IPS DF 4.7 (cell line): ENCODE measurements around the gene DOCK7.
A peak's percentile ranks its signal among the peaks of the same experiment; 100 is the strongest.
"Not testable (repeated sequence)": the region's sequence is repeated elsewhere in the genome, so short reads cannot be mapped to it uniquely, and the experiment has no call there.

Experiments
- DNase-seq: peaks from one replicate; pipeline ENCODE4 v3.0.0-alpha.2; 2013; ENCODE audit warnings: low spot score; ENCODE audit errors: extremely low read depth

Gene DOCK7, protein sequence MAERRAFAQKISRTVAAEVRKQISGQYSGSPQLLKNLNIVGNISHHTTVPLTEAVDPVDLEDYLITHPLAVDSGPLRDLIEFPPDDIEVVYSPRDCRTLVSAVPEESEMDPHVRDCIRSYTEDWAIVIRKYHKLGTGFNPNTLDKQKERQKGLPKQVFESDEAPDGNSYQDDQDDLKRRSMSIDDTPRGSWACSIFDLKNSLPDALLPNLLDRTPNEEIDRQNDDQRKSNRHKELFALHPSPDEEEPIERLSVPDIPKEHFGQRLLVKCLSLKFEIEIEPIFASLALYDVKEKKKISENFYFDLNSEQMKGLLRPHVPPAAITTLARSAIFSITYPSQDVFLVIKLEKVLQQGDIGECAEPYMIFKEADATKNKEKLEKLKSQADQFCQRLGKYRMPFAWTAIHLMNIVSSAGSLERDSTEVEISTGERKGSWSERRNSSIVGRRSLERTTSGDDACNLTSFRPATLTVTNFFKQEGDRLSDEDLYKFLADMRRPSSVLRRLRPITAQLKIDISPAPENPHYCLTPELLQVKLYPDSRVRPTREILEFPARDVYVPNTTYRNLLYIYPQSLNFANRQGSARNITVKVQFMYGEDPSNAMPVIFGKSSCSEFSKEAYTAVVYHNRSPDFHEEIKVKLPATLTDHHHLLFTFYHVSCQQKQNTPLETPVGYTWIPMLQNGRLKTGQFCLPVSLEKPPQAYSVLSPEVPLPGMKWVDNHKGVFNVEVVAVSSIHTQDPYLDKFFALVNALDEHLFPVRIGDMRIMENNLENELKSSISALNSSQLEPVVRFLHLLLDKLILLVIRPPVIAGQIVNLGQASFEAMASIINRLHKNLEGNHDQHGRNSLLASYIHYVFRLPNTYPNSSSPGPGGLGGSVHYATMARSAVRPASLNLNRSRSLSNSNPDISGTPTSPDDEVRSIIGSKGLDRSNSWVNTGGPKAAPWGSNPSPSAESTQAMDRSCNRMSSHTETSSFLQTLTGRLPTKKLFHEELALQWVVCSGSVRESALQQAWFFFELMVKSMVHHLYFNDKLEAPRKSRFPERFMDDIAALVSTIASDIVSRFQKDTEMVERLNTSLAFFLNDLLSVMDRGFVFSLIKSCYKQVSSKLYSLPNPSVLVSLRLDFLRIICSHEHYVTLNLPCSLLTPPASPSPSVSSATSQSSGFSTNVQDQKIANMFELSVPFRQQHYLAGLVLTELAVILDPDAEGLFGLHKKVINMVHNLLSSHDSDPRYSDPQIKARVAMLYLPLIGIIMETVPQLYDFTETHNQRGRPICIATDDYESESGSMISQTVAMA (N-terminal part only)

DNA sequence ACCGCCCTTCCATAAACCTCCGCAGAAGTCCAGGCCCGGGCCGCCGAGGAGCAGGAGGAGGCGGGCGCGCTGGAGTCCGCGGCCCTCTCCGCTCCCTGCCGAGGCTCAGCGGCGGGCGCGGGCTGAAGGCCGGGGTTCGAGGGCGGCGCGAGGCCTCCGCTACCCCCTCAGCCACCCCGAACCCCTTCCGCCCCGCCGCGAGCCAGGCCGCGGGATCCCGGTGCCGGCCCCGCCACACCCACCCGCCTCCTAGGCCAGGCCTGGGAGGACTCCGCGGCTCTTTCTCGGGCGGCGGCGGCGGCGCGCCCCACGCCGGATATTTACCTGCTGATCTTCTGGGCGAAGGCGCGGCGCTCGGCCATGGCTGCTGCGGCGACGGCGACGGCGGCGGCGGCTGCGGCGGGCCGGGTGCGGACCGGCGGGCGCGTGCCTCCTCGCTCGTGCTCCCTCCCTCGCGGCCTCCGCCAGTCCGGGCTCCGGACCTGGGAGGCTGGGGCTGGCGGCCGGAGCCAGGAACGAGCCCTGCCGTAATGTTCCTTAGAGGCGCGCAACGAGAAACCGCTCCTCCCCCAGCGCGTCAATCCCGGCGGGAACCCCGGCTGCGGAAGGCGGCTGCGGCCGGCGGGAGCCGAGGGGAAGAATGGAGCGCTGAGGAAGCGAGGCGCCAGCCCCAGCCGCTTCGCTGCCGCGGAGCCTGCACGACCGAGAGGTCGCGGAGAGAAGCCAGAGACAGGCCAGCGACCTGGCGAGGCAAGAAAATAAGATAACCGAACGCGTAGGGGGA lies at the start of gene DOCK7:
DOCK7 (minus strand) TSS at position 484 of the 784 bp plus-strand sequence; CDS start at position 362, 122 bp downstream.
- peak; percentile 46 for DNase-seq

DNA sequence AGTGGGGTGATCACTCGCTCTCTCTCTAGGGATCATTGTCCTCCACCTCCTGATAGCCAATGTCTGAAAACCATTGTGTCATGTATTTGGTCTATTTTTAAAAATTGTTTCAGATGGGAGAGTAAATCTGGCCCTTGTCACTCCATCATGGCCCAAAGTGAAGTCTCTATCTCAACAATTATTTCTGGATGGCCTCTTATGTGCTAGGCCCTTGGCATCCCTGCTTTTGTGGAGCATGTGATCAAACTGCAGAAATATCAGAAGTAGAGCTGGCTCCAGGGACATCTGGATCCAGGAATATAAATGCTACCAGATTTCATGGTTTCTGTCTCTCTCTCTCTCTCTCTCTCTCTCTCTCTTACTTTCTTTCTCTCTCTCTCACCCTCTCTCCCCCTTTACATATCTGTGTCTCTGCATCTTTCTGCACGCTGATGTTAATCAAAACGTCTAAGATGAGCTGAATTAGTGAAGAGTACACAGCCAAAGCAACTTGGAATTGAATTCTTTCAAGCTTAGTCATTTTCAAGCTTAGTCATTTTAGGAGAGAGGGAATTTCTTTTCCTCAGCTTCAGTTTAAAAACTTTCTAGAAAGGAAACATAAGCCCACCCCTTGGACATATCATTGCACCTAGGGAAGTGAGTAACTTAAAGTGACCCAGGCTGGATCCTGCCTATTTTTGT lies 47.4 kb upstream of the DOCK7 start:
- no peak for DNase-seq

DNA sequence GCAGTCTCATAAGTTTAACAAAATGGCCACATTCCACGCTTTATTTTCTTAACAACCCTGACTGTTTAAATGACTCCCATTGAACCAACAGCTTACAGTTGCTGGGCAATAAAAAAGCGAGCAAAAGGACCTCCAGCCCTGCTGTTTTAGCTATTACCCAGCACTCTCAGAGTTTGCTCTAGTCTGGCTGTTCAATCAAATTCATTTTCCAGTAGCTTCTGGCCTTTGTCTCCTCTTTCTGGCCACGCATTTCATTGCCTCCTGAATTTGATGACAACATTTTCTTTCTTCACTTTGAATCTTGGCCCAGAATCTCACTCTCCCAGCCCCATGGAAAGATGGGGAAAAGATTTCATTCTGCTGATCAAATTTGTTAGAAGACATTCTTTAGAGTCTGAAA lies 44.1 kb upstream of the DOCK7 start:
- DNase-seq, result no peak

DNA sequence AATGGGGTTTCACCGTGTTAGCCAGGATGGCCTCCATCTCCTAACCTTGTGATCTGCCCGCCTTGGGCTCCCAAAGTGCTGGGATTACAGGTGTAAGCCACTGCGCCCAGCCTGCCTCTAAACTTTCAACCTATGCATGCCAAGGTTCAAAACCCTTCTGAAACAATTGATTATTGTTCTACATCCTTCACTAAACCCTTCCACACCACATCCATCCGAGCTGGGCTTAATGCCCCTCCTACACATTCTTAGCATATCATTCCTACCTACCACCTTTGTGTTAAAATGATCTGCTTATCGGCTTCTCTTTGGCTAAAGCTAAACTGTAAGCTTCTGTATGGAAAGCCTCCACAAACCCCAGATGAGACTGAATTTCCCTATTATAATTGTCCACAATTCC lies 40.8 kb upstream of the DOCK7 start:
- DNase-seq, result no peak

DNA sequence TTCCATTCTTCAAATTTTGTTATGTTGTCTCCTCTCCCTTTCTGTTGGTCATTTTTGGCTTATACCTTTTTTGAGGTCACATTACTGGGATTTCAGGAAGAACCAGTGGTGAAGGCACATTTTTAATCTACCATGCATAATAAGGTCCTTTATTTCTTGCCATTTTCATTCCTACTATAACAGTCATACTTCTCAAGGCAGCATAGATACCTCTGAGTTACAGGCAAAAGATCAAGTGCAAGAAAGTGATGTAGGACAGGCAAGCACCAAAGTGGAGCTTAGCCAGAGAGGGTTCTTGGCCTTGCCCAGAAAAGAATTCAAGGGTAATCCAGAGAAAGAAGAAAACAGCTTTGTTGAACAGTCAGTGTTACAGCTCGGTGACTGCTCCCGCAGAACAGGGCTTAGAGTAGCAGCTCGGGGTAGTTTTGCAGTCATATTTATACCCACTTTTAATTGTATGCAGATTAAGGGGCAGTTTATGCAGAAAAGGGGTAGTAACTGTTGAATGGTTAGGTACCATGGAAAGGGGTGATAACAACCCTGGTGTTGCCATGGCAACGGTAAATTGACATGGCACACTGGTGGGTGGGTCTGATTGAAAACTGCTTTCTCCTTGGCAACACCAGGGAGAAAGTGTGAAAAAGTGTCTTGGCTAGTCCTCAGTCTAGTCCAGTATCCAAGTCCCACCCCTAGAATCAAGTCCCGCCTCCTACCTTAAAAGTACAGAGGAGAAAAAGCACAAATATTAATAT lies 39.6 kb upstream of the DOCK7 start:
- no peak for DNase-seq

DNA sequence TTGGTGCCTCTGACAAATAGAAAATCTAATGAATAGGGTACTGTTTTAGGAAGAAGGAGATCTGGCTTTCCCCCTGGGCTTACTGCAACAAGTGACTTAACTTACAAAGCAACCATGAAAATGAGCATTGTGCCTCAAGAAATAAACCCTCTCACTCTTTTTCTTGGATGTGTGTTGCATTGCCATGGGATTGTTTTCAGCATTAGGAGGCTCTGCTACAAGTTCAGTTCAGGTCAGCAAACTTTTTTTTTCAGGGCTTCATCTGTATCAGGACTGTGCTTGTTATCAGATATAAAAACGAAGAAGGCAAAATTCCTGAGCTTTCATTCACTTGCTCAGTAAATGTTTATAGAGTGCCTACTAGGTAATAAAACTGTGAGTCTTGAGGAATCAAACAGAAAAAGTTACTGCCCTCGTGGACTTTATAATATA lies 37.8 kb upstream of the DOCK7 start:
- DNase-seq, result no peak

DNA sequence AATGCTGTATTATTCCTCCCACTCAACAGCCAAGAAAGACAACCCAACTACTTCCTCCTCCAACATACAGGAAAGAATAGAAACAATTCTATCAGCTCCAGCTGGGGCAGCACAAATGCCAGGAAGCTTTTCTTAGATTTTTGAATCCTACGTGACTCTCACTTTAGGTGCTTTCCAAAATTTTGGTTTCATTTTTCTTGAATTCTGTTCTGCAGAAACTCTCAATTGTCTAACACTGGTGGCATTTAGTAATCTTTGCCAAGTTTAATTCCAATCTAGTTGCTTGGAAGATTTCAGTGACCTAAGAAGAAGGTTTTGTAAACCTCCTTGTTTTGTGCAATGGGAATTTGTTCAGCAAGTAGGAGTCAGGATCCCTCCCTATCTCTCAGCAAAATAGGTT lies 37.1 kb upstream of the DOCK7 start:
- DNase-seq, result no peak

DNA sequence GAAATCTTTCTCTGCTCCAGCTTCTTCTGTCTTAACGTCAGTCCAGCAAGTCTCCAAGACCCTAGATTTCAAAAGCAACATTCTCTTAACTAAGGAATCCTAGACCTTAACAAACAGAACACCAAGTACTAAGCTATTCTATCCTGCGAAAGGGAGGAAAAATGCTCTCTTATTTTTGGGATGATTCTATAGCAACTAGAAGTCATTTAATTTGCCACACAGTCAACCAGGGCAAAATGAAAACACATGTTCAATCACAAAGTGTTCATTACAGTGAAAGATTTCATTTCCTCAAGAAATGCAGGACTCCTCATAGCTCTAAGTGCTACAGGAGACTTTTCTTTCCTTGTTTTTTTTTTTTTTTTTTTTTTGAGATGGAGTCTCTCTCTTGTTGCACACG lies 36.2 kb upstream of the DOCK7 start:
- no peak for DNase-seq

DNA sequence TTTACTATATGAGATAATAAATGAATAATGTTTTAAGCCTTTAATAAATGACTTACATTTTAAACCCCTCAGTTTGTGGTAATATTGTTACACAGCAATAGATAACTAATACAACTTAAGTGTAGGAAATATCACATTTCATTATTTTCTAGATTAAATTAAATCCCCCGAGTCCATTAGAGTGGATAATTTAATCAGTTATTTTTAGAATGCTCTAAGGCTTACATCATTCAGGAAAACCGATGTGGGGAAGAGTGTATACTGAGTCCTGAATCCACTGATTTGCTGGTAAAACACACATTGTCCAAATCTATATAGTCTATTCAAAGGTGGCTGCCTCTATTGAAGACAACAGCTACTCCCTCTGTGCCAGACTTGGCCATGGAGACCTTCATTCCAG lies 35.7 kb upstream of the DOCK7 start:
- no peak for DNase-seq

DNA sequence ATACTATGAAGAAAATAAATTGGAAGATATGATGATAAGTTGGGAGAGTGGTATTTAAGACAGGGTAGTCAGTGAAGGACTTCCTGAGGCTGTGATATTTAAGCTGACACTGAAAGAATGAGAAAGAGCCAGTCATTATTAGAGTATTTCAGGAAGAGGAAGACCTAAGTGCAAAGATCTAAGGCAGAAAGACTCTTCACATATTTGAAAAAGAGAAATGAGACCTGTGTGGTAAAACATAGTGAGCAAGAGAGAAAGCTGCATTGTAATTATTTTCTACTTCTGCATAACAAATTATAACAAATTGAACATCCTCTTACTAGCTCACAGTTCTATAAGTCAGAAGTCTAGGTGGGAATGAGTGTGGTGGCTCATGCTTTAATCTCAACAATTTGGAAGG lies 34.6 kb upstream of the DOCK7 start:
- no peak for DNase-seq

DNA sequence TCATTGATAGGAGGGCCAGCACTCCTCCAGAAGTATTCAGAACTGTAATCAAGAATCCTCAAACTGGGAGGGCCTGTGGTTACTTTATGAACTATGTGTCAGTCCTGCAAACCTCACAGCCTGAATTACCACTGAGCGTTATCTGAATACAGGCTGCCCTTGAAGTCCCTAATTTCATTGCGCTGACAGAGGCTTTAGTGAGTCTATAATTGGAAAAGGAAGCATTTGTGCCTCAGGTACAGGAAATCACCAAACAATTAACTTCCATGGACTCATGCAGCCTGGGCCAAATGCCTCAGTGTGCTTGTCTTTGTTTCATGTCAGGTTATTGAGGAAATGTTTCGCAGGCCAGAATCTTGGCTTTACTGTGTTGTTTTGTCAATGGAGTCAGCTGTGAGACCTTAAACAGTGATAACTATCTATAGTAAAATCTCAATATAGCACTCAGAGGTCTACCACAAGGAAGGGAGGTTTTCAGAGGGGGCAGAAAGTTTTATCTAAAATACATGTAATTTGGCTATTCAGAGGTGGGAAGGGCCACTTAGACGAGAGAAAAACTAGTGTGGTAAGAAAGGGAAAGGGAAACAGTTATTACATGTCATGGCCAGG lies 32.9 kb upstream of the DOCK7 start:
- no peak for DNase-seq

DNA sequence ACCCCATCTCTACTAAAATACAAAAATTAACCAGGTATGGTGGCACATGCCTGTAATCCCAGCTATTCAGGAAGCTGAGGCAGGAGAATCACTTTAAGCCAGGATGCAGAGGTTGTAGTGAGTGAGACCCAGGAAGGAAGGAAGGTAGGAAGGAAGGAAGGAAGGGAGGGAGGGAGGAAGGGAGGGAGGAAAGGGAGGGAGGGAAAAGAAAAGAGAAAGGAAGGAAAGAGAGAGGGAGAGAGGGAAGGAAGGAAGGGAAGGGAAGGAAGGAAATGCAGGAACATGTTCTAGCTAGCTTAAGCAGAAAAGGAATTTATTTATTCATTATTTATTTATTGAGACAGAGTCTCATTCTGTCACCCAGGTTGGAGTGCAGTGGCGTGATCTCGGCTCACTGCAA lies 30.2 kb upstream of the DOCK7 start:
- DNase-seq, result not testable (repeated sequence)

DNA sequence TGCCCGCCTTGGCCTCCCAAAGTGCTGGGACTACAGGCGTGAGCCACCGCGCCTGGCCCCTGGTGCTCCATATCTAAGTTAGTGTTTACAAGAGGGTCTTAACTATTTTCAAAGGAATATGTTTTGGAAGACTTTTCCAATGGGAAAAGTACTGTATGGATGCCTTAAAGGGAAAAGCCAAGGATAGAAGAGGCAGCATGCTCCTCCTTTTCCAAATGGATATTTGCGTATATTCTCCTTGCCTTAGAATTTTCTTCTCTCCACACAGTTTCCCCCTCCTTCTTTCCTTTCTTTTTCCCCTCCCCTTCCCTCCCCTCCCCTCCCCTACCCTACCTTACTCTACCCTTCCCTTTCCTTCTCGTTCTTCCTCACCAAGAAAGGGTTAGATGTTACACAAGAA lies 29.3 kb upstream of the DOCK7 start:
- no peak for DNase-seq

DNA sequence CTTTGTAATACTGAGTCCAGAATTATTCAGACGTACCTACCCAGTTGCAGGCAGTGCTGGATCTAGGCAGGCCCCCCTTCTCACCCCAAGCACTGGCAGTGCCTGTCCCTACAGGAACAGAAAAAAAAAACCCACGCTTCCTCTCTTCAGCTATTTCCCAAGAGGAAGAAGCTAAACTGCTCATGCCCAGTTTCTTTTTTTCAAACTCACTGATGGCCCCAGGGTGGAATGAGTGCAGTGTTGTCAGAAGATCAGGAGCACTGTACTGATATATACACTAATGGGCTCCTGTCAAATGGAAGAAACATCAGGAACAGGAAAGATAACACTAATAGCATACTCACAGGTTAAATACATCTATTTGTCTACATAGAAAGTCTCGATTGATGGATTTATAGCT lies 28.2 kb upstream of the DOCK7 start:
- DNase-seq, result no peak

DNA sequence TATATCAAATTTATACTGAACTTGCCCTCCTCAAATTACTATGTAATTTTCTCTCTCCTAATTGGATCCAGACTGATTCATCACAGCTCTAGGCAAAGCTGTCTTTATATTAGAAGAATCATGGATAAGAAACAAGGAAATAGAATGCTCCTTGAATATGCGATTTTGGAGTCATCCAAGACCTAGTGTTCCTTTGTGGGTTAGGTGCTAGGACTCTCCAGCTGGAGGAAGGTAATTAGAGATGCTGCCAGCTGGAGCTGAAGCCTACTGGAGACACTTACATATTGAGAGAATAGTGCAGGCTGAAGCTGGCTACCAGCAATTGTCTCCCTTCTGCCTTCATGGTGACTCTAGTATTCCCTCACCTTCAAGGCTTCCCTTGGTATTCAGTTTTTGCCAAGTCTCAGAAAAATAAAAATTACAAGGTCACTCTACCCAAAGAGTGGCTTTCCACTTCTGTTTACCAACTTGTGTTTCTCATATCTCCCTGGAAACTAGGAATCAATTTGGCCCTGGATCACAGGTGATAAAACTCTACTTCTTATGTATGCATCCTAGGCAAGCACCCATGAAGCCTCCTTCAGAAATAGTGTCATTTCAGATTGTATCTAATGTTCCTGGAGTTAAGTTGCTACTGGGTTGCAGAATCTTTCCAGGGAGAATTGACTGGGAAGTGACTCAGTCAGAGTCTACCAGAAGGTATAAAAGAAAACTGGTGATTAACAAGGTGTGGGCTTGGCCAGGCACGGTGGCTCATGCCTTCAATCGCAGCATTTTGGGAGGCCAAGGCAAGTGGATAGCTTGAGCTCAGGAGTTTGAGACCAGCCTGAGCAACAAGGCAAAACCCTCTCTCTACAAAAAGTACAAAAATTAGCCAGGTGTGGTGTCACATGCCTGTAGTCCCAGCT lies 24.4 kb upstream of the DOCK7 start:
- DNase-seq, result no peak

DNA sequence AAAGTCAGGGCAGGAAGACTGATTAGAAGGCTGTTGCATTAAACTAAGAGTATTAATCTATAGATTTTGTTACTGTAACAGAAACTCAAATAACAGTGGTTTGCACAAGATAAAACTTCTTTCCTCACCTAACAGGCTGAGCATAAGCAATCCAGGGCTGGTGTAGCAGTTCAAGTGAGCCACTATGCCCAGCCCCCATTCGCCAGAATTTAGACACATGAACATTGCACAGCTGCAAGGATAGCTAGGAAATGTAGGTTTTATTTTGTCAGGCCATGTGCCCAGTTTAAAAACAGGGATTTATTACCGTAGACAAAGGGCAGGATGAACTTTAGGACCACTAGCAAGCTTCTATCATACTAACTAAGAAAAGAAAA lies 19.5 kb upstream of the DOCK7 start:
- no peak for DNase-seq

DNA sequence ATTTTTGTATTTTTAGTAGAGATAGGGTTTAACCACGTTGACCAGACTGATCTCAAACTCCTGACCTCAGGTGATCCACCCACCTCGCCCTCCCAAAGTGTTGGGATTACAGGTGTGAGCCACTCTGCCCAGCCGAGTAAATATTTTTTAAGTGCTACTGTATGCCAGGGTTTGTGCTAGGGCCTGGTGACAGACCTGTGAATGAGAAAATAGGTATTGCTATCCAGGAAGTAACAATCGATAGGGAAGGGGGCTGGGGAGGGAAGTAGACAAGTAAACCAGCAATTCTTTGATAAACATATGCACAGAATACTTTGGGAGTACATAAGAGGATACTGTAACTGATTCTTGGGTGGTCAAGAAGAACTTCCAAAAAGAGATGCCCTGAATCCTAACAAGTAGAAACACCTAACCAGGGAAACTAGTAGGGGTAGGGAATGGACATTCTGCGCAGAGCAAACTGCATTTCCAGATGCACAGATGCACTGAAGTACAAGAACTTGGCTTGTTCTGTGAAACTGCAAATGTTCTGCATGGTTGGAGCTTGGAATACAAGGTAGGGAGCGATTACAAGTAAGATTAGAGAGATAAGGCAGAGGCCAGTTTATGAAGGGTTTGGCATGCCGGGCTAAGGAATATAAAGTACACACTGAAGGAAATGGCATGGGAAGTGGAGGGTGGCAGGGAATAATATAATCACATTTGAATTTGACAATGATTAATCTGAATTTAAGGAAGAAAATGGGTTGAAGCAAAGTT lies 19.0 kb upstream of the DOCK7 start:
- DNase-seq, result no peak
